T-helper 9 cell (primary cell): ENCODE measurements around the gene COL26A1.
A peak's percentile ranks its signal among the peaks of the same experiment; 100 is the strongest.
"Not testable (repeated sequence)": the region's sequence is repeated elsewhere in the genome, so short reads cannot be mapped to it uniquely, and the experiment has no call there.

Experiments
- DNase-seq: peaks from one replicate; pipeline ENCODE4 v3.0.0-alpha.2; 2020
- total RNA-seq, 2 donors: gene quantifications; one replicate each; lab custom pipeline; 2026; lab: John Stamatoyannopoulos, UW

Gene COL26A1
- total RNA-seq: 0 to 0.07 reads per million in 2 donors

GRCh38 chr7:101362334-101363195 lies at the start of gene COL26A1:
TSS of gene COL26A1 (plus strand) at chr7:101362875. CDS start at chr7:101363033, 158 bp downstream.
- DNase-seq: no peak

GRCh38 chr7:101315336-101315735 lies 47.3 kb upstream of the COL26A1 start:
- peak; percentile 40 for DNase-seq

- DNase-seq: no peak
Observed at GRCh38 chr7:101319401-101319800, 43.3 kb upstream of the COL26A1 start.

DNA sequence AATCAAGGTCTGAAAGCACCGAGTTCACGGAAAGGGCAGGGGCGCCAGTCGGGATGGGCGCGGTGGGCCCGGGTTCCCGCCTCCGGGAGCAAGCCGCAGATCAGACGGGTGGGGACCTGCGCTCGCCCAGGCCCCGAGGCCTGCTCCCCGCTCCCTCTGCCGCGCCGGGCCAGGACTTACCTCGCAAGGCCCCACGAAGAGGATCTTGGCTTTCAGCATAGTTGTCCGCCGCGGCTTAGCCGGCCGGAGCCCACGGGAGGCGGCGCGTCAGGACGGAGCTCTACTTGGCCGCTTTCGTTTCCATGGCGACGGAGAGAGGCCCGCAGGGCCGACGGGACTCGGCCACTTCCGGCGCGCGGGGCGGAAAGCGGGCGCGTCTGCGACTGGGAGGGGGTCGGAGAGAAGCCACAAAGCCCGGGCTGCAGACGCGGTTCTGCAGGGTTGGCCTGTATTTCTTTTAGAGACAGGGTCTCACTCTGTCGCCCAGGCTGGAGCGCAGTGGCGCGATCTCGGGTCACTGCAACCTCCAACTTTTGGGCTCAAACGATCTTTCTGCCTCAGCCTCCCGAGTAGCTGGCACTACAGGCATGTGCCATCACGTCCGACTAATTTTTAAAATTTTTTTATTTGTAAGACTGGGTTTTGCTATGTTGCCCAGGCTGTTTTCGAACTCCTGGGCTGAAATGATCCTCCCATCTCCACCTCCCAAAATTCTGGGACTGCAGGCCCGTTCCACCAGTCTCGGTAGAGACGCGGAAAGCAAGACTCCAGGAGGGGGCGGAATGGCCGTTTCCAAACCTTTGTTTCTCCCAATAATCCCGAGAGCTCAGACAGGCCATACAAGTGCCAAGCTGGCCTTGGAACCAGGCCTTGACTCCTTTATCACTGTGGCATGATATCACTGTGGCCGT lies 40.9 kb upstream of the COL26A1 start, which contains the start of gene IFT22:
Gene IFT22, minus strand, starts transcription at position 322 of the 911 bp plus-strand sequence. Its CDS starts 103 bp downstream, at position 219.
- peak; percentile 59 for DNase-seq

GRCh38 chr7:101328159-101328558 lies 34.5 kb upstream of the COL26A1 start:
- no peak for DNase-seq

- DNase-seq: no peak
Observed at GRCh38 chr7:101330011-101330484, 32.6 kb upstream of the COL26A1 start.

DNA sequence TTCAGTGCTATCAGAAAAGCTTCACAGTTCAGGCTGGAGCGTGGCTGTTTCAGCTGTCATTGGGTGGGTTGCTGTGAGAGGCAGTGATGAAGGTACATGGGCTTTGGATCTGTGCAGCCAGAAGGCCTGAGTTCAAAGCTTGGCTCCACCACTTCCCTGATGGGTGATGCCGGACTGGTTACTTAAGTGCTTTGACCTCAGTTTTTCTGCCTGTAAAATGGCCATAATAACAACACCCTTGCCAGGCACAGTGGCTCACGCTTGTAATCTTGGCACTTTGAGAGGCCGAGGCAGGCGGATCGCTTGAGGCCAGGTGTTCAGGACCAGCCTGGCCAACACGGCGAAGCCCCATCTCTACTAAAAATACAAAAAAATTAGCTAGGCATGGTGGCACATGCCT lies 30.6 kb upstream of the COL26A1 start:
- DNase-seq: no peak

- no peak for DNase-seq
Observed at GRCh38 chr7:101333912-101334311, 28.8 kb upstream of the COL26A1 start.

- DNase-seq: no peak
Observed at GRCh38 chr7:101340379-101340778, 22.3 kb upstream of the COL26A1 start.

GRCh38 chr7:101342892-101343291 lies 19.8 kb upstream of the COL26A1 start:
- no peak for DNase-seq

GRCh38 chr7:101347477-101347876 lies 15.2 kb upstream of the COL26A1 start:
- DNase-seq: no peak

DNA sequence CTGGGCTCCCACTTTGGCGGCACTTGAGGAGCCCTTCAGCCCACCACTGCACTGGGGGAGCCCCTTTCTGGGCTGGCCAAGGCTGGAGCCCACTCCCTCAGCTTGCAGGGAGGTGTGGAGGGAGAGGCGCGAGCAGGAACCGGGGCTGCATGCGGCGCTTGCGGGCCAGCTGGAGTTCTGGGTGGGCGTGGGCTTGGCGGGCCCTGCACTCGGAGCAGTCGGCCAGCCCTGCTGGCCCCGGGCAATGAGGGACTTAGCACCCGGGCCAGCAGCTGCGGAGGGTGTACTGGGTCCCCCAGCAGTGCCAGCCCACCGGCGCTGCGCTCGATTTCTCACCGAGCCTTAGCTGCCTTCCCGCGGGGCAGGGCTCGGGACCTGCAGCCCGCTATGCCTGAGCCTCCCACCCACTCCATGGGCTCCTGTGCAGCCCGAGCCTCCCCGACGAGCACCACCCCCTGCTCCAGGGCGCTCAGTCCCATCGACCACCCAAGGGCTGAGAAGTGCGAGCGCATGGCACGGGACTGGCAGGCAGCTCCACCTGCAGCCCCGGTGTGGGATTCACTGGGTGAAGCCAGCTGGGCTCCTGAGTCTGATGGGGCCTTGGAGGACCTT lies 14.1 kb upstream of the COL26A1 start:
- not testable (repeated sequence) for DNase-seq

DNA sequence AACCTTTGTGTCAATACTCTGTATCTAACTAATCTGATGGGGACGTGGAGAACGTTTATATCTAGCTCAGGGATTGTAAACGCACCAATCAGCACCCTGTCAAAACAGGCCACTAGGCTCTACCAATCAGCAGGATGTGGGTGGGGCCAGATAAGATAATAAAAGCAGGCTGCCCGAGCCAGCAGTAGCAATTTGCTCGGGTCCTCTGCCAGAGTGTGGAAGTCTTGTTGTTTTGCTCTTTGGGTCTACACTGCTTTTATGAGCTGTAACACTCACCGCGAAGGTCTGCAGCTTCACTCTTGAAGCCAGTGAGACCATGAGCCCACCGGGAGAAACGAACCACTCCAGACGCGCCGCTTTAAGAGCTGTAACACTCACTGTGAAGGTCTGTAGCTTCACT lies 13.4 kb upstream of the COL26A1 start:
- DNase-seq: not testable (repeated sequence)

DNA sequence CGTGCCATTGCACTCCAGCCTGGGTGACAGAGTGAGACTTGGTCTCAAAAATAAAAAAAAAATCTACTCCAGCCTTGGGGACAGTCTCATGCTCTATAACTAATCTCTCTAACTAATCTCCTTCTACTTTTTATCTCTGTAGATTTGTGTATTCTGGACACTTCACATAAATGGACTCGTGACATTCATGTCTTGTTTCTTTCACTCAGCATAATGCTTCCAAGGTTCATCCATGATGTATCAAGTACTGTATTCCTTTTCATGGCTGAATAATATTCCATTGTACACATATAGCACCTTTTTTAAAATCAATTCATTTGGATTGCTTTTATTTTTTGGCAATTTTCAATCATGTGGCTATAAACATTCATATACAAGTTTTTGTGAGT lies 9.8 kb upstream of the COL26A1 start:
- no peak for DNase-seq

GRCh38 chr7:101357433-101357832 lies 5.2 kb upstream of the COL26A1 start:
- DNase-seq: no peak

- DNase-seq: no peak
Observed at GRCh38 chr7:101363196-101363733, 590 bp downstream of the COL26A1 start.

GRCh38 chr7:101363734-101364374 lies 1.2 kb downstream of the COL26A1 start:
- peak; percentile 48 for DNase-seq

DNA sequence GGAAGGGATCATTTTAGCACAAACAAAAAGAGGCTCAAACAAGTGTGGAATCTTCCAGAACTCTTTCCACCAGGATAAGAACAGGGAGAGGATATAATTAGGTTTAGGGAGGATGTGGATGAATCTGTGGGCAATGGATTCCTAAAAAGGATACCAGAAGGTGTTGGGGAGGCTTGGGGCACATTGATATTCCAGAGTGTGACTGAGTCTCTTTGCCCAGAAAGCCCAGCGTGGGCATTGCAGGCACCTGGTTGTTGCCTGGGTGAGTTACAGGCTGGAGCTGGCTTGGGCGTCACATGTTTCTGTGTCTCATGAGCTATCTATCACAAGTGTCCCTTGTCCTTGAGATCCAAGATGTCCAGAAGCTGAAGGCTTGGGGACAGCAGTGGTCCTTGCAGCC lies 3.3 kb downstream of the COL26A1 start:
- DNase-seq: no peak

- DNase-seq: no peak
Observed at GRCh38 chr7:101367676-101368075, 5.0 kb downstream of the COL26A1 start.

DNA sequence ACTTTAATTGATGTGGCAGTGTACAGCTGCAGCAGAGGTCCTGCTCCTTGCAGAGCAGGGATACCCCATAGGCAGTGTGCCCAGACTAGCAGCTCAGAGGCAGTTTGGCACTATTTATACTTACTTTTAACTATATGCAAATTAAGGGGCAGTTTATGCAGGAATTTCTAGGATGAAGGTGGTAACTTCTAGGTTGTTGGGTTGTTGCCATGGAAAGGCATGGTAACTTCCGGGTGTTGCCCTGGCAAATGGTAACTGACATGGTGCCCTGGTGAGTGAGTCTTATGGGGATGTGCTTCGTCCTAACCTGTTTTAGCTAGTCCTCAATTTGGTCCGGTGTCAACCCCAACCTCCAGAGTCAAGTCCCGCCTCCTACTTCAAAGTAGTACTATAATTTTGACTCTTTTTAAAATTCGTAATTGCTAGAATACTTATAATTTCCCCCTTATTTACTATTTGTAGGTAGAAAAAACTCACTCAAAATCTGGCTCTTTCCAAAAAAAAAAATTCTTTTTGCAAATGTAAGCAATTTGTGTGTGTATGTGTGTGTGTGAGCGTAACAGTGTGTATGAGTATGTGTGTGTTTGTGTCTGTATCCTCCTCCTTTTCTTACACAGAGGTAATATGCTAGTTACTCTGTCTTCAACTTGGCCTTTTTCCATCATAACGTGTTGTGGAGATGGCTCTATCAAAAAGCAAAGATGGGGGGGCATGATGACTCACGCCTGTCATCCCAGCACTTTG lies 5.9 kb downstream of the COL26A1 start:
- DNase-seq: no peak

- no peak for DNase-seq
Observed at GRCh38 chr7:101370836-101371235, 8.2 kb downstream of the COL26A1 start.
